Non-pigmented ciliary epithelial cell (primary cell): ENCODE data around the gene IDUA.
"Not testable (repeated sequence)": the region's sequence is repeated elsewhere in the genome, so short reads cannot be mapped to it uniquely, and the experiment has no call there.

ENCODE experiments used
- DNase-seq: peaks from one replicate; pipeline ENCODE4 v3.0.0-alpha.2; 2010; ENCODE audit warnings: low read depth

The IDUA gene

GRCh38 chr4:967113-968104 is 19.4 kb upstream of the IDUA start:
- DNase-seq, result no peak

DNA sequence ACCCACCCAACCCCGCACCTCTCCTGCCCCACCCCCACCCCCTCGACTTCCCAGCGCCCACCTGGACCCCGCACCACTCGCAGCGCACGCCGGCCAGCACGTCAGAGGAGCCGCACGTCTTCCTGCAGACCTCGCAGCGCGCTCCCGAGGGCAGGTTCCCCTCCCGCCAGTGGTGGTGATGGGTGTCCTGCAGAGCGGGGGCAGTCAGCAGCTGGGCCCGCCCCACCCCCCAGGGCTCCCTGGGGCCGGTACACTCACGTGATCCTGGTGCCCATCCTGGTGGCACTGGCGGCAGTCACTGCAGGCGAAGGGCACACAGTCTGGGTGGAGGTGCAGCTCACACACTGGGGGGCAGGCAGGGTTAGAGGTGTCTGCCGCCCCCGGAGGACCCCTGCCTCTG is 18.6 kb upstream of the IDUA start:
- DNase-seq, result no peak

DNA sequence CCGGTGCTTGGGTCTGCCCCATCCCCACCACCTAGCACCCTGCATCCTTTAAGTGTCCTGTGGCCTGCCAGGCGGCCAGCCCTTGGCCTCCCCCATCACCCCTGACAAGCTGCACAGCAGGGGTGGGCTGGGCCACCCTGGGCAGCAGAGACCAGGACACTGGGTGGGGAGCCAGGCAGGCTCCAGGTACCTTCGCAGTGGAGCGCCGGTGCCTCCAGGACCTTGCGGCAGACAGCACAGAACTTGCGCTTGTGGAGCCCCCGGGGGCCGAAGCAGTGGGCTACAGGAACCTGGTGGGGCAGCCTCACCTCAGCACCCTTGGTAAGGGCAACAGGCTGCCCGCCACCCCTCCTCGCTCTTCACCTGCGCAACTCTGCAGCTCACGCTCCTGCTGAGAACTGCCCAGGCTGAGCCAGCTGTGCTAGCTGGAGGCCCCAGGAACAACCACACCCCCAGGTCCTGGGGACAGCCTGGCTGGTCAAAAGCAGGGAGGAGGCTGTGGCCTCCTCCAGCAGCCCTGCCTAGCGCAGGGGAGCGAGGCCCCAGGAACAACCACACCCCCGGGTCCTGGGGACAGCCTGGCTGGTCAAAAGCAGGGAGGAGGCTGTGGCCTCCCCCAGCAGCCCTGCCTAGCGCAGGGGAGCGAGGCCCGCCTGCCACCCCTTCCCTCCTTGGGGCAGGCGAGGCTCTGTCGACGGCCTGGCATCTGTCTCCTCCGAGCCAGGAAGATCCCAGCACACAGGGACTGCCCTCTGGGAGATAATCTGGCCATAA is 18.0 kb upstream of the IDUA start:
- DNase-seq, result no peak

DNA sequence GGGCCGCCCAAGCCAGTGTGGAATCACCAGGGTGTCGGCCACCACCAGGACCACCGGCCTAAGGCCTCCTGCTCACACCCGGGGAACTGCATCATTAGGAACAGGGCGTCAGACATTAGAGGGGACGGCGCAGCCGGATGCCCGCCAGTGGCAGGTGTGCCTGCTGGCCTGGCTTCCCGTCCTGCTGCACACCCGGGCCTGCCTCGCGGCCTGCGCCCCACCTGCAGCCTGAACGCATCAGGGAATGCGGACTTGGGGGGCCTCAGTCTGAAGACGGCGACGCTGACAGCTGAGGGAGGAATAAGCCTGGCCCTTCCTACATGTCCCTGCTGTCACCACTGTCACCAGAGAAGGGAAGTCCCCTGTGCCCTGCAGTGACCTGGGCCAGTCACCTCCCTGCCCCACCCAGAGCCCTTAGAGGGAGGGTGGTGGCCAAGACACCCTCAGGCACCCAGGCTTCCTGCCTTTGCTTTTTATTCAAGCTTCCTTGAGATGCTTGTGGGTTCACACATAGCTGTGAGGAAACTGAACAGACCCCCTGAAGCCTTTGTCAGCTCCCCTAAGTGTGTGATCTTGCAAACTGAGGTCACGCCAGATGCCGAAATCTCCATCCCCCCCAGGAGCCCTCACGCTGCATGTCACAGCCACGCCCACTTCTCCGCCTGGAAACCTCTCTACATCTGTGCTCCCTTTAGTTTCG is 16.6 kb upstream of the IDUA start:
- no peak for DNase-seq

DNA sequence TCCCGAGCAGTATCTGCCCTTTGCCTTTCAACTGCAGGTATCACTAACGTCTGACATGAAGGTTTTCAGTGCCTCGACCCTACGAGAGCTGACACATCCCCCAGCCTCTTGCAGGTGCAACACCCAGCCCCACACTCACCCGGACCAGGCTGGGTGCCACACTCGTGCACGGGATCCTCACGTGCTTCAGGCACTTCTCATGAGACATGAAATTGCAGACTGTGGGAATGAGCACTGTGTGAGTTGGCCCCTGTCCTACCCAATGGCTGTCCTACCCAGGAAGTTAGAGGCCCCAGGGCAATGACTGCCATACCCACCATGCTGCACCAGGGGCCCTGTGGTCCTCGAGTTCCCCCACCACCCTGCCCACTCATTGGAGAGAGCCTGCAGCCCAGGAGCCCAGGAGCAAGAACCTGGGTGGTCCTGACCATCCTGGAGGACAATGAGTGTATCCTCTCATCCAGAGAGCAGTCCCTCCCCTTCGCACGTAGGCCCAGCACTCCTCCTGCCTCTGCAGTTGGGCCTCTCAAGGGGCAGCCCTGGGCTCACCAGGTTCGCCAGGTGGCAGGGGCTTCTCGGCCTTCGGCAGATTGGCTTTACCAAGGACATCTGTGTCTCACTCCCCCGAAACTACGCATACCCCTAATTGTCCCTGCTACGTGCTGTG is 15.9 kb upstream of the IDUA start:
- no peak for DNase-seq

DNA sequence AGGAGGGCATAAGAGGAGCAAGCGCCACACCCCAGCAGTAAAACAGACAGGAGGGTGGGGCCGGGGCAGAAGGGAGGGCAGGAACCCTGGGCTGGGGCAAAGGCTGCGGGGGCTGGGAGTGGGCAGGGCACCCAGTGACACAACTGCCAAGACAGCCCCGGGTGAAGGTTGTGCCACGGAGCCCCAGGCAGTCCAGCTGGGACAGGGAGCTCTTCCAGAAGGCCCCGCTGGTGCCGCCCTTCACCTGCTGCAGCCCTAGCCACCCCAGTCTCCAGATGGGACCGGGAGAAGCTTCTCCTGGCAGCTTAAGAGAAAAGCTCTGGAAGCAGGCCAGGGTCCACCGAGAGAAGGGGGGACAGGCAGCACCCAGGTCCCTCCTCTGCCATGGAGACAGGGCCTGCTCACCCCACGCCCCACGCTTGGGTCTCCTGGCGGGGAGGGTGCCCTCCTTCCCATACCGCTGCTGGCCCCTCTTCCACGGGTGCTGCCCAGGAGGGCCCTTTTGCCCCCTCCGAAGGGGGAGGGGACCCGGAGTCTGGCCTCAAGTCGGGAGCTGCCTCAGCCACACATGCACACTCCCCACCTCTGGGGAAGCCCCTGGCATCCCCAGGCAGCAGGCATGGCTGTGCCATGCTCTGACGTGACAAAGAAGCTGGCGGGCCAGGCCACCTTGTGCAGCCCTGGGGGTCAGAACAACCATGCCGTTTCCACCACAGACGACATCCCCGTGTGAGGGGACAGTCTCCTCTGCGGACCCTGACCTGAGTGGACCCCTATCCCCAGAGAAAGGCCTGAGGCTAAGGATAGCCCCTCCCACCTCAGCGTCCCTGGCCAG is 15.0 kb upstream of the IDUA start:
- DNase-seq, result no peak

DNA sequence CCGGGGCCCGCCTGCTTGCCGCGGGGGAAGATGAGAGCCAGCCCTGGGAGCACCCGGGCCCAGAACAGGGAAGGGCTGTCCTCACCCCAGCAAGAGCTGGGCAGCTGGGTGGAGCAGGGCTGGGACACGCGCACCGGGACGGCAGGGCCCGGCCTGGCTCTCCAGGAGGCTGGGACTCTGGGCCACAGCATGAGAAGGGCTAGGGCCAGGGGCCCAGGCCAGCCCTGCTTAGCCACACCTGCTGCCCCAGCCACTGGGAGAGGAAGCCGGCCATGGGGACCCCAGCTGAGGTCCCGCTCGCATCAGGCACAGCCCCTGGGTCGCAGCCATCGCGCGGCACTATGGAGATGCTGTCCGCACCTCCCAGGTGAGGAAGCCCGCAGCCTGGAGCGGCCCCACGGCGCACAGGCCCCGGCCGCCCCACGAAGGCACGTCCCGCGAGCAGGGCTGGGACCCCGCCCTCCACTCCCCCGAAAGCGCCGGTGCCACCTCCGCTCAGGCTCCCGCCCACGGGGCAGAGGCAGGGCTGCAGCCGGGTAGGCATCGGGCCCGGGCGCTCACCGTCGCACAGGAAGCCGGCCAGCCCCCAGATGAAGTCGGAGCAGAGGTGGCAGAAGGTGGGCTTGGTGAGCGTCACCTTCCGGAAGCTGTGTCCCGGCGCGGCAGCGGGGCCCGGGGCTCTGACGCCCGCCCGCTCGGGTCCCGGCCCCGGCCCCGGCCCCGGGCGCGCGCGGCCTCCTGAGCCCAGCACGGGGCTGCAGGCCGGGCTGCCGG is 14.0 kb upstream of the IDUA start:
- no peak for DNase-seq

GRCh38 chr4:973431-974397 is 13.1 kb upstream of the IDUA start, which contains the start of gene DGKQ:
DGKQ (minus strand) TSS chr4:973569; CDS start chr4:973482, 87 bp downstream.
- DNase-seq, result no peak

- DNase-seq, result no peak
Measured at GRCh38 chr4:974668-975067, 12.2 kb upstream of the IDUA start.

DNA sequence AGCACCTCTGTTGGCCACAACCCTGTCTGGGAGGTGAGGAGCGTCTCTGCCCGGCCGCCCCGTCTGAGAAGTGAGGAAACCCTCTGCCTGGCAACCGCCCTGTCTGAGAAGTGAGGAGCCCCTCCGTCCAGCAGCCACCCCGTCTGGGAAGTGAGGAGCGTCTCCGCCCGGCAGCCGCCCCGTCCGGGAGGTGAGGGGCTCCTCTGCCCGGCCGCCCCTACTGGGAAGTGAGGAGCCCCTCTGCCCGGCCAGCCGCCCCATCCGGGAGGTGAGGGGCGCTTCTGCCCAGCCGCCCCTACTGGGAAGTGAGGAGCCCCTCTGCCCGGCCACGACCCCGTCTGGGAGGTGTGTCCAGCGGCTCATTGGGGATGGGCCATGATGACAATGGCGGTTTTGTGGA is 10.8 kb upstream of the IDUA start:
- not testable (repeated sequence) for DNase-seq

- no peak for DNase-seq
Measured at GRCh38 chr4:978957-979701, 7.7 kb upstream of the IDUA start.

DNA sequence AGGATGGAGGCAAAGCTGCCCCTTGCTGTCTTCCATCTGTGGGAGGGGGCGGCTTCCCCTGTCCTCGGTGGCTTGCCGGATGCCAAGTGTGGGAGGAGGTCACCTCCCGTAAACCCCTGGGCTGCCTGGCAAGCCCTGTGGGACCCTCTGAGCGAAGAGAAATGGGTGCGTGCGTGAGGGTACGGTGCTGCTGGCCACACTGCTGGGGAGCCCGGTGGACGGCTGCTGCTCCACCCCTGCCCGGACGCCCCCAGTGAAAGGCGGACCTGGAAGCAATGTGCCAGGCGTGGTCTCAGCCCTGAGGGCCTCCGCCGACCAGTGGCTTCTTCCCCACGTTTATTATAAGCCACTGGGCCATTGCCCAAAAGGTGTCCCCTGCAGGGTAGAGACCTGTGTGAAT is 4.6 kb upstream of the IDUA start:
- no peak for DNase-seq

DNA sequence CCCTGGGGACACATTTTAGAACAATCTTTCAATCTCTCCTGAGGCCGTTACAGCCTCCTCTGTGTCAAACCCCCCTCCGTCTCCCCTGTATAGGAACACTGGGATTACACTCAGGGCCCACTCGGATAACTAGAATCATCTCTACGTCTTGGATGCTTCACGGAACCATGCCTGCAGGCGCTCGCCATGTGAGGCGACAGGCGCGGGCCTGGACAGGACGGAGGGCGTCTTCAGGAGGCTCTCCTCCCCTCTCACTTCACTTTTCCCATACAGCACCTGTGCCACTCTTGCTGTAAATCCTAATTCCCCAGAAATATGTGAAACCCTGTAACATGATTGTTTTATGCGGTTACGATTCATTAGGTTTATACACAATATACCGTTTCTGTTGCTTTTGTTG is 4.0 kb upstream of the IDUA start:
- no peak for DNase-seq

GRCh38 chr4:984336-985054 is 2.3 kb upstream of the IDUA start:
- no peak for DNase-seq

DNA sequence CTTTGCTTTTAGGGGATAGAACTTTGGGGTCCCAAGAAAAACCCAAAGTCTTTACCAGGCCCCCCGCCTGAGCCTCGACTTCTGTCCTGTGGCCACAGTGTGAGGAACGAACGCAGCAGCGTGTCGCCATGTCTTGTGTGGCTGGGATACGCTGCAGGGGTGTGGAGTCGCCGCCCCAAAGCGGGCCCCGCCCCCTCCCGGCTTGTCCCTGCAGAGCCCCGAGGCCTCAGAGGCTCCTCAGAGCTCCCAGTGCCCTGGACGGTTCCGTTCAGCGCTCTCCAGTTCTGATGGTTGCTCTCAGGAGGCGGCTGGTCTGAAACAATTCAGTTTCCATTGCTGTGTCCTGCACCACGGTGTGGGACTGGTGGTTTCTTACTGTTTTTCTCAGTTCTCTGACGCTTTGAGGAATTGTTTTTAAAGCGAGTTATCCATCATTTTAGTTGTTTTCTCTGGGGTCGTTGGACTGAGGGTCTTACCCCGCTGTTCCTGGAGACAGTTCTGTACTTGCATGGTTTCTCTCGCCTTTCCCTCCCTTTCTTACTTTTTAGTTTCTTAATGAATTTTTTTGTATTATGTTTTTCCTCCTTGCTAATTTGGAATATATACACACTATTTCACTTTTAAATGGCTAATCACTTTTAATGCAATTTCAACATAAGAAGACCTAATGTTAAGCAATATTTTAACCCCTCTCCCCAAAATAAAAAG is 1.6 kb upstream of the IDUA start:
- DNase-seq, result no peak

GRCh38 chr4:986428-986878 is 391 bp upstream of the IDUA start:
- DNase-seq, result no peak
